HG02623 (cell line): Measurements from ENCODE around the gene LRP8.

ENCODE experiments used
- ATAC-seq: cut with Tn5 transposase; IDR thresholded peaks from one replicate; pipeline ENCODE4 v1.9.1; 2021; ENCODE audit warnings: moderate library complexity; ENCODE audit not compliant: unreplicated experiment

Gene LRP8

GRCh38 chr1:53267761-53268160 is 60.1 kb downstream of the LRP8 start:
- no peak for ATAC-seq

- no peak for ATAC-seq
These were observed 61.8 kb downstream of the LRP8 start for GRCh38 chr1:53266038-53266437.

- no peak for ATAC-seq
These were observed 62.3 kb downstream of the LRP8 start for GRCh38 chr1:53265581-53265980.

- ATAC-seq = no peak
These were observed 63.8 kb downstream of the LRP8 start for GRCh38 chr1:53264048-53264447.

- no peak for ATAC-seq
These were observed 65.9 kb downstream of the LRP8 start for GRCh38 chr1:53262000-53262399.

- ATAC-seq = no peak
These were observed 67.1 kb downstream of the LRP8 start for GRCh38 chr1:53260631-53261247.

GRCh38 chr1:53259932-53260331 is 67.9 kb downstream of the LRP8 start:
- no peak for ATAC-seq

- ATAC-seq = no peak
These were observed 69.7 kb downstream of the LRP8 start for GRCh38 chr1:53258216-53258615.

- no peak for ATAC-seq
These were observed 70.3 kb downstream of the LRP8 start for GRCh38 chr1:53257454-53258081.

GRCh38 chr1:53256511-53257453 is 71.1 kb downstream of the LRP8 start:
- ATAC-seq = no peak

- no peak for ATAC-seq
These were observed 72.8 kb downstream of the LRP8 start for GRCh38 chr1:53255031-53255430.

GRCh38 chr1:53254011-53254640 is 73.7 kb downstream of the LRP8 start:
- ATAC-seq = no peak

- ATAC-seq = no peak
These were observed 77.5 kb downstream of the LRP8 start for GRCh38 chr1:53250325-53250724.

- no peak for ATAC-seq
These were observed 78.2 kb downstream of the LRP8 start for GRCh38 chr1:53249706-53250105.

- ATAC-seq = no peak
These were observed 81.4 kb downstream of the LRP8 start for GRCh38 chr1:53246261-53247134.

- ATAC-seq = no peak
These were observed 83.7 kb downstream of the LRP8 start for GRCh38 chr1:53244141-53244540.

GRCh38 chr1:53242381-53242780 is 85.5 kb downstream of the LRP8 start:
- no peak for ATAC-seq

- no peak for ATAC-seq
These were observed 86.0 kb downstream of the LRP8 start for GRCh38 chr1:53241828-53242227.

- peak; percentile 97 for ATAC-seq
These were observed 89.4 kb downstream of the LRP8 start, which contains the start of gene MAGOH for GRCh38 chr1:53238197-53239155. MAGOH (minus strand) TSS chr1:53238518; CDS start chr1:53238448, 70 bp downstream.
